GM13977 (cell line): ENCODE results near the gene CCDC83.

ENCODE experiments used
- DNase-seq: peaks from one replicate; pipeline ENCODE4 v3.0.0; 2012; ENCODE audit warnings: low spot score
- CTCF ChIP-seq: IDR thresholded peaks from 2 replicates; pipeline ENCODE4 v1.5.1; 2012; ENCODE audit warnings: mild to moderate bottlenecking, control low read depth; ENCODE audit not compliant: insufficient read depth; ENCODE audit errors: extremely low read depth, missing control alignments
- in situ Hi-C: fragments of 300-500 bp; cut with MboI; formaldehyde crosslinking; loops from one replicate; pipeline ENCODE4 v1.12.0; 2022; ENCODE audit warnings: low sequenced_read_pairs, low pct_unique_long_range_greater_than_20kb, mixed read lengths, inconsistent platforms; ENCODE audit not compliant: unreplicated experiment

CCDC83 gene

GRCh38 chr11:85893395-85893794, 38.2 kb downstream of the CCDC83 start:
- no peak for TF ChIP-seq CTCF
- in situ Hi-C loops = no loop called here
- no peak for DNase-seq

- TF ChIP-seq CTCF = no peak
- in situ Hi-C loops = no loop called here
- DNase-seq = no peak
Observed at GRCh38 chr11:85896876-85897275, 41.7 kb downstream of the CCDC83 start.

GRCh38 chr11:85898456-85898855, 43.3 kb downstream of the CCDC83 start:
- in situ Hi-C loops = no loop called here
- TF ChIP-seq CTCF = no peak

GRCh38 chr11:85902353-85902752, 47.2 kb downstream of the CCDC83 start:
- in situ Hi-C loops = loop anchor here (25.0 kb wide), 1 partner anchor 710 kb away; no protein-coding TSS in a partner anchor
- no peak for DNase-seq

More at GRCh38 chr11:85898456-85898855, 43.3 kb downstream of the CCDC83 start:
- DNase-seq = no peak

GRCh38 chr11:85903406-85903805, 48.2 kb downstream of the CCDC83 start:
- TF ChIP-seq CTCF = no peak
- in situ Hi-C loops = loop anchor here (25.0 kb wide), 1 partner anchor 709 kb away; no protein-coding TSS in a partner anchor
- DNase-seq = no peak

More at GRCh38 chr11:85902353-85902752, 47.2 kb downstream of the CCDC83 start:
- TF ChIP-seq CTCF = no peak

- TF ChIP-seq CTCF = no peak
- in situ Hi-C loops = loop anchor here (25.0 kb wide), 1 partner anchor 708 kb away; no protein-coding TSS in a partner anchor
- DNase-seq = no peak
Observed at GRCh38 chr11:85903811-85904210, 48.6 kb downstream of the CCDC83 start.
